CD4-positive, CD25-positive, alpha-beta regulatory T cell (primary cell): ENCODE data around the gene HYI. TPM values are rescaled to one million over a fixed set of nuclear protein-coding genes. Genes with fewer than 3 reads are reported as not detected.

Source experiments
- polyA plus RNA-seq, 4 donors: library from polyadenylated mRNA; unstranded; fragments of 300-500 nt; fragmentation: Illumina TruSeq; gene quantifications; one replicate each; pipeline ENCODE4 v1.2.3, GENCODE V29; 2021
- total RNA-seq: library from RNA; stranded (reverse); gene quantifications from one replicate; pipeline ENCODE4 v1.2.3, GENCODE V29; 2022

Gene HYI
- total and polyA plus RNA-seq, 5 donors from 2014 or later = 0.85 to 8.4 (median 3.4) TPM

Other genes with a start within 250 kb of the HYI start
- not detected for gene TMEM125, start 183.9 kb downstream of the HYI start, total RNA-seq
- not detected for gene TMEM125, start 183.9 kb downstream of the HYI start, polyA plus RNA-seq
- not detected for gene C1orf210, start 168.3 kb downstream of the HYI start, total RNA-seq
- not detected for gene C1orf210, start 168.3 kb downstream of the HYI start, polyA plus RNA-seq
- 1.3 TPM for gene TIE1, start 152.9 kb downstream of the HYI start, total RNA-seq
- not detected for gene TIE1, start 152.9 kb downstream of the HYI start, polyA plus RNA-seq
- 2.2 TPM for gene MPL, start 116.1 kb downstream of the HYI start, total RNA-seq
- not detected for gene MPL, start 116.1 kb downstream of the HYI start, polyA plus RNA-seq
- 1.2 TPM for gene CDC20, start 95.0 kb downstream of the HYI start, total RNA-seq
- 1 to 10 TPM; 4.2 to 7.5 (median 5.8) TPM for gene CDC20, start 95.0 kb downstream of the HYI start, polyA plus RNA-seq
- gene ELOVL1, start 85.9 kb downstream of the HYI start, total RNA-seq = 37.1 TPM
- 100 to 1,000 TPM in 1 of 4 donors, 10 to 100 TPM in 3; 74.5 to 114 (median 77.7) TPM for gene ELOVL1, start 85.9 kb downstream of the HYI start, polyA plus RNA-seq
- gene MED8, start 64.1 kb downstream of the HYI start, total RNA-seq = 18.4 TPM
- gene MED8, start 64.1 kb downstream of the HYI start, polyA plus RNA-seq = 10 to 100 TPM; 41.8 to 51.3 (median 48.4) TPM
- 107 TPM for gene SZT2, start 64.0 kb downstream of the HYI start, total RNA-seq
- gene SZT2, start 64.0 kb downstream of the HYI start, polyA plus RNA-seq = 1 to 10 TPM; 1.5 to 4.6 (median 3.5) TPM
- gene PTPRF, start 77.0 kb upstream of the HYI start, total RNA-seq = 0.22 TPM
- gene PTPRF, start 77.0 kb upstream of the HYI start, polyA plus RNA-seq = not detected
- 48.4 TPM for gene KDM4A, start 196.2 kb upstream of the HYI start, total RNA-seq
- 10 to 100 TPM in 2 of 4 donors, 1 to 10 TPM in 2; 8.0 to 10.6 (median 9.9) TPM for gene KDM4A, start 196.2 kb upstream of the HYI start, polyA plus RNA-seq